CD4-positive, alpha-beta memory T cell (primary cell): ENCODE data around the gene ILK. TPM values are rescaled to one million over a fixed set of nuclear protein-coding genes. Genes with fewer than 3 reads are reported as not detected.

Experiments
- CTCF ChIA-PET: fragments of 350-600 bp; sonication (Branson Sonifier 250); formaldehyde crosslinking; loops from one replicate; lab custom pipeline; 2021; ENCODE audit warnings: inconsistent platforms; ENCODE audit not compliant: partially characterized antibody; lab: Charles Lee
- POLR2A ChIA-PET: fragments of 350-600 bp; sonication (Branson Sonifier 250); formaldehyde crosslinking; loops from one replicate; lab custom pipeline; 2021; ENCODE audit not compliant: partially characterized antibody; lab: Charles Lee
- DNase-seq, 5 donors: peaks; one replicate each; pipeline versions ENCODE4 v3.0.0 to v3.0.0-alpha.2; 2020 to 2022; ENCODE audit warnings: mixed read lengths in 1 of 5
- H3K27ac ChIP-seq: one replicate; pipeline ENCODE4 v1.7.0; 2013; ENCODE audit warnings: low read depth, low read length
- H3K27me3 ChIP-seq: 2 replicates; pipeline ENCODE4 v1.7.0; 2013; ENCODE audit warnings: mild to moderate bottlenecking, low read length, moderate library complexity; ENCODE audit not compliant: insufficient read depth
- H3K36me3 ChIP-seq: 2 replicates; pipeline ENCODE4 v1.7.0; 2013; ENCODE audit warnings: mild to moderate bottlenecking, low read length, moderate library complexity; ENCODE audit not compliant: insufficient read depth
- H3K4me1 ChIP-seq: 2 replicates; pipeline ENCODE4 v1.7.0; 2013; ENCODE audit warnings: mild to moderate bottlenecking, low read length, moderate library complexity; ENCODE audit not compliant: insufficient read depth
- H3K4me3 ChIP-seq, 2 donors: one replicate each; pipeline ENCODE4 v1.7.0; 2013; ENCODE audit warnings: low read length in 2 of 2, mild to moderate bottlenecking in 1 of 2
- H3K9me3 ChIP-seq, 2 donors: one replicate each; pipeline ENCODE4 v1.7.0; 2013; ENCODE audit warnings: low read length in 2 of 2, control low read depth in 1 of 2; ENCODE audit not compliant: control insufficient read depth in 1 of 2
- H3K27ac Mint-ChIP-seq, 7 donors: one replicate each; pipeline ENCODE4 v1.8.0; 2020 to 2021; ENCODE audit warnings: mixed read lengths in 7 of 7, mild to moderate bottlenecking in 6 of 7, inconsistent platforms in 3 of 7, moderate library complexity in 3 of 7
- H3K27me3 Mint-ChIP-seq, 2 donors: one replicate each; pipeline ENCODE4 v1.8.0; 2020 to 2021; ENCODE audit warnings: mixed read lengths in 2 of 2
- H3K36me3 Mint-ChIP-seq, 2 donors: one replicate each; pipeline ENCODE4 v1.8.0; 2020 to 2021; ENCODE audit warnings: mixed read lengths in 2 of 2, inconsistent platforms in 1 of 2, mild to moderate bottlenecking in 1 of 2
- H3K4me1 Mint-ChIP-seq, 4 donors: one replicate each; pipeline ENCODE4 v1.8.0; 2020 to 2021; ENCODE audit warnings: mixed read lengths in 4 of 4, mild to moderate bottlenecking in 1 of 4
- H3K4me3 Mint-ChIP-seq, 8 donors: one replicate each; pipeline ENCODE4 v1.8.0; 2020 to 2021; ENCODE audit warnings: mixed read lengths in 8 of 8, mild to moderate bottlenecking in 7 of 8, moderate library complexity in 6 of 8, inconsistent platforms in 3 of 8
- H3K9me3 Mint-ChIP-seq, 8 donors: one replicate each; pipeline ENCODE4 v1.8.0; 2020 to 2021; ENCODE audit warnings: mixed read lengths in 8 of 8, mild to moderate bottlenecking in 5 of 8, inconsistent platforms in 3 of 8, moderate library complexity in 1 of 8
- intact Hi-C: fragments of 100-400 bp; cut with micrococcal nuclease; formaldehyde crosslinking; loops from one replicate; pipeline ENCODE4 v1.15.1; 2023
- polyA plus RNA-seq, 2 donors: library from polyadenylated mRNA; unstranded; fragments of 300-500 nt; fragmentation: Illumina TruSeq; gene quantifications; one replicate each; pipeline ENCODE4 v1.2.3, GENCODE V29; 2021
- total RNA-seq, 2 experiments: library from RNA; stranded (reverse); gene quantifications; one replicate each; pipeline ENCODE4 v1.2.3, GENCODE V29; 2021

The ILK gene
- total and polyA plus RNA-seq, 4 experiments from 2014 or later, result 121 to 132 (median 130) TPM

GRCh38 chr11:6656584-6656915, 53.0 kb downstream of the ILK start:
- Histone ChIP-seq H3K27me3 (peaks cover 7% of the 10 kb centered on the region), H3K36me3 (no peaks in the 10 kb centered on the region), H3K27ac (no peak overlapping the region), H3K4me3 (no peak overlapping the region), H3K9me3 (no peaks in the 10 kb centered on the region), H3K4me1 (peaks cover 25% of the 10 kb centered on the region)
- Mint-ChIP-seq H3K4me1 (peaks cover 0 to 8% (median 1%) of the 10 kb centered on the region in 4 donors), H3K36me3 (no peaks in the 10 kb centered on the region), H3K27ac (peak overlapping the region in 6 of 7 donors; percentile 30 to 76 (median 60)), H3K4me3 (peak overlapping the region; percentile 9 to 78 (median 70)), H3K9me3 (no peaks in the 10 kb centered on the region), H3K27me3 (peaks cover 0 to 2% of the 10 kb centered on the region in 2 donors)
- ChIA-PET CTCF (interaction anchor here (1.5 to 3.8 kb wide), 5 partner anchors 11 to 52 kb away, joined by 6 to 19 read pairs (median 13); partner anchors contain the start of genes ILK, MRPL17 and TPP1), POLR2A (interaction anchor here (1.0 to 4.6 kb wide), 6 partner anchors 10 to 52 kb away, joined by 3 to 21 read pairs (median 6); partner anchors contain the start of genes ILK, RRP8, TAF10 and TPP1)
- DNase-seq, result no peak
- intact Hi-C loops, result no loop called here

DNA sequence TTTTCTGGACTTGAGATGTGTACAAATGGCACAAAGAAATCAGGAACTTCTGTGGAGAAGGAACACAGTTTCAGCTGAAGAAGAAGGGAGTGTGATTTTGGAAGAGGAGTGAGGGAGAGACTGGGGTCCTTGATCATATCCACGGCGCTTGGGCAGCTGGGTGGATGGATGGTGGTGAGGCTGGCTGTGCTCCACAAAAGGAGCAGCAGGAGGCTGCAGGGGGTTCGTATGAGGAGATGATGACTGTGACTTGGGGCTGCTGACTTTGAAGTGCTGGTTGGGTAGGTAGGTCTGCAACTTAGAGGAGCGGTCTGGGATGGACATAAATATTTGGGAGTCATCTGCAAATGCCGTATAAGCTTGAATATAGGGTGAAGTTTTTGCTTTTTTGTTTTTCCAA, 53.4 kb downstream of the ILK start:
- POLR2A ChIA-PET, result interaction anchor here (1.2 to 4.6 kb wide), 5 partner anchors 10 to 53 kb away, joined by 3 to 21 read pairs (median 6); partner anchors contain the start of genes ILK, RRP8, TAF10 and TPP1
- H3K27ac Mint-ChIP-seq, result peak overlapping the region; percentile 7 to 76 (median 50)

GRCh38 chr11:6657346-6657745, 53.8 kb downstream of the ILK start:
- no peak overlapping the region for H3K27ac ChIP-seq
- Mint-ChIP-seq H3K4me3 (peak overlapping the region; percentile 9 to 78 (median 70)), H3K9me3 (no peaks in the 10 kb centered on the region), H3K36me3 (no peaks in the 10 kb centered on the region), H3K4me1 (peaks cover 0 to 8% (median 1%) of the 10 kb centered on the region in 4 donors), H3K27ac (peak overlapping the region in 4 of 7 donors; percentile 7 to 43 (median 32)), H3K27me3 (peaks cover 0 to 2% of the 10 kb centered on the region in 2 donors)
- no peak for DNase-seq
- intact Hi-C loops, result no loop called here
- no peaks in the 10 kb centered on the region for H3K36me3 ChIP-seq
- peaks cover 7% of the 10 kb centered on the region for H3K27me3 ChIP-seq
- H3K9me3 ChIP-seq, result no peaks in the 10 kb centered on the region
- ChIA-PET CTCF (interaction anchor here (1.5 to 3.8 kb wide), 5 partner anchors 11 to 53 kb away, joined by 6 to 19 read pairs (median 13); partner anchors contain the start of genes ILK, MRPL17 and TPP1), POLR2A (interaction anchor here (1.2 to 4.6 kb wide), 4 partner anchors 20 to 53 kb away, joined by 3 to 21 read pairs (median 8); partner anchors contain the start of genes ILK, RRP8, TAF10 and TPP1)
- H3K4me1 ChIP-seq, result peaks cover 25% of the 10 kb centered on the region
- no peak overlapping the region for H3K4me3 ChIP-seq

More for the DNA sequence above, 53.4 kb downstream of the ILK start:
- CTCF ChIA-PET, result interaction anchor here (1.5 to 3.8 kb wide), 5 partner anchors 11 to 53 kb away, joined by 6 to 19 read pairs (median 13); partner anchors contain the start of genes ILK, MRPL17 and TPP1
- peaks cover 25% of the 10 kb centered on the region for H3K4me1 ChIP-seq
- peaks cover 7% of the 10 kb centered on the region for H3K27me3 ChIP-seq
- H3K4me3 Mint-ChIP-seq, result peak overlapping the region; percentile 9 to 78 (median 70)
- no peaks in the 10 kb centered on the region for H3K36me3 Mint-ChIP-seq
- peaks cover 0 to 8% (median 1%) of the 10 kb centered on the region in 4 donors for H3K4me1 Mint-ChIP-seq
- no peak for DNase-seq
- H3K4me3 ChIP-seq, result no peak overlapping the region
- no peak overlapping the region for H3K27ac ChIP-seq
- H3K36me3 ChIP-seq, result no peaks in the 10 kb centered on the region
- H3K9me3 Mint-ChIP-seq, result no peaks in the 10 kb centered on the region
- peaks cover 0 to 2% of the 10 kb centered on the region in 2 donors for H3K27me3 Mint-ChIP-seq
- H3K9me3 ChIP-seq, result no peaks in the 10 kb centered on the region
- intact Hi-C loops, result no loop called here

DNA sequence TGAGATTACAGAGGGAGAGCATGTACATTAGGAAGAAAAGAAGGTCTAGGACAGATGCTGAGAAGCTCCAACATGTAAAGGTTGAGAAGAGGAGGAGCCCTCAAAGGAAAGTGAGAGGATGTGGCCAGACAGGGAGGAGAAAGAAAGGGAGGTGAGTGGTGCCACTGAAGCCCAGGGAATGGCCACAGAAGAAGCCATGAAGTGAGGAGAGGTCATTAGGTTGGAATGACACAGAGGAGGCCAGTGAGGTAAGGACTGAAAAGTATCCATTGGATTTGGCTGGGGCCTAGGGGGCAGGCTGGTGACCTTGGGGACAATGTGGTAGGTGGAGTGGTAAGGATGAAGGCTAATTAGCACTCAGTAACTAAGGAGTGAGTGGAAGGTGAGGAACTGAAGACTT, 55.1 kb downstream of the ILK start:
- Histone ChIP-seq H3K9me3 (no peaks in the 10 kb centered on the region), H3K4me1 (peaks cover 15% of the 10 kb centered on the region), H3K36me3 (no peaks in the 10 kb centered on the region), H3K27ac (no peak overlapping the region), H3K4me3 (no peak overlapping the region), H3K27me3 (peaks cover 7% of the 10 kb centered on the region)
- DNase-seq, result no peak
- CTCF ChIA-PET, result interaction anchor here (1.0 to 3.8 kb wide), 8 partner anchors 9 to 153 kb away, joined by 3 to 19 read pairs (median 10); partner anchors contain the start of genes MRPL17 and TPP1
- no peaks in the 10 kb centered on the region for H3K36me3 Mint-ChIP-seq
- intact Hi-C loops, result no loop called here
- H3K9me3 Mint-ChIP-seq, result no peaks in the 10 kb centered on the region
- POLR2A ChIA-PET, result interaction anchor here (1.2 to 4.6 kb wide), 4 partner anchors 9 to 47 kb away, joined by 3 to 21 read pairs (median 6); partner anchors contain the start of genes MRPL17, TAF10 and TPP1
- no peak overlapping the region for H3K27ac Mint-ChIP-seq
- peaks cover 4 to 11% (median 6%) of the 10 kb centered on the region in 4 donors for H3K4me1 Mint-ChIP-seq
- no peak overlapping the region for H3K4me3 Mint-ChIP-seq
- H3K27me3 Mint-ChIP-seq, result peaks cover 0 to 2% of the 10 kb centered on the region in 2 donors

Other genes with a start within 250 kb of the ILK start
- gene SMPD1, start 213.3 kb upstream of the ILK start, total RNA-seq, result 10 to 100 TPM; 39.3 to 43.6 TPM
- 10 to 100 TPM in 1 of 2 donors, 1 to 10 TPM in 1; 9.2 to 12.1 TPM for gene SMPD1, start 213.3 kb upstream of the ILK start, polyA plus RNA-seq
- gene APBB1, start 184.7 kb upstream of the ILK start, total RNA-seq, result 10 to 100 TPM; 93.2 to 93.5 TPM
- gene APBB1, start 184.7 kb upstream of the ILK start, polyA plus RNA-seq, result 100 to 1,000 TPM in 1 of 2 donors, 10 to 100 TPM in 1; 84.7 to 107 TPM
- 1 to 10 TPM in 1 of 2 experiments, under 1 TPM in 1; 0.83 to 1.3 TPM for gene HPX, start 162.8 kb upstream of the ILK start, total RNA-seq
- gene HPX, start 162.8 kb upstream of the ILK start, polyA plus RNA-seq, result not detected
- gene TRIM3, start 129.8 kb upstream of the ILK start, total RNA-seq, result 10 to 100 TPM; 22.9 to 23.1 TPM
- gene TRIM3, start 129.8 kb upstream of the ILK start, polyA plus RNA-seq, result 1 to 10 TPM; 1.2 to 3.5 TPM
- gene ARFIP2, start 122.4 kb upstream of the ILK start, total RNA-seq, result 10 to 100 TPM; 53.9 to 56.9 TPM
- 10 to 100 TPM; 34.1 to 35.8 TPM for gene ARFIP2, start 122.4 kb upstream of the ILK start, polyA plus RNA-seq
- gene TIMM10B, start 122.3 kb upstream of the ILK start, total RNA-seq, result 10 to 100 TPM; 54.7 to 60.3 TPM
- gene TIMM10B, start 122.3 kb upstream of the ILK start, polyA plus RNA-seq, result 10 to 100 TPM; 29.9 to 32.4 TPM
- 10 to 100 TPM; 45.9 to 54.0 TPM for gene DNHD1, start 106.5 kb upstream of the ILK start, total RNA-seq
- 1 to 10 TPM; 1.2 to 1.4 TPM for gene DNHD1, start 106.5 kb upstream of the ILK start, polyA plus RNA-seq
- gene RRP8, start 158 bp upstream of the ILK start, total RNA-seq, result 10 to 100 TPM; 29.9 to 36.0 TPM
- gene RRP8, start 158 bp upstream of the ILK start, polyA plus RNA-seq, result 10 to 100 TPM; 19.5 to 28.4 TPM
- gene TAF10, start 8.4 kb downstream of the ILK start, total RNA-seq, result 100 to 1,000 TPM; 116 to 120 TPM
- gene TAF10, start 8.4 kb downstream of the ILK start, polyA plus RNA-seq, result 100 to 1,000 TPM; 171 to 367 TPM
- 100 to 1,000 TPM; 194 to 198 TPM for gene TPP1, start 15.6 kb downstream of the ILK start, total RNA-seq
- 100 to 1,000 TPM; 103 to 144 TPM for gene TPP1, start 15.6 kb downstream of the ILK start, polyA plus RNA-seq
- 1 to 10 TPM; 6.4 to 6.7 TPM for gene DCHS1, start 52.0 kb downstream of the ILK start, total RNA-seq
- 1 to 10 TPM in 1 of 2 donors, under 1 TPM in 1; 0.47 to 2.5 TPM for gene DCHS1, start 52.0 kb downstream of the ILK start, polyA plus RNA-seq
- 10 to 100 TPM; 33.4 to 36.9 TPM for gene MRPL17, start 79.6 kb downstream of the ILK start, total RNA-seq
- 10 to 100 TPM; 12.7 to 42.6 TPM for gene MRPL17, start 79.6 kb downstream of the ILK start, polyA plus RNA-seq
- gene OR2AG2, start 168.2 kb downstream of the ILK start, total RNA-seq, result not detected
- gene OR2AG2, start 168.2 kb downstream of the ILK start, polyA plus RNA-seq, result not detected
- not detected for gene OR2AG1, start 179.2 kb downstream of the ILK start, total RNA-seq
- gene OR2AG1, start 179.2 kb downstream of the ILK start, polyA plus RNA-seq, result not detected
- not detected for gene OR6A2, start 195.9 kb downstream of the ILK start, total RNA-seq
- not detected for gene OR6A2, start 195.9 kb downstream of the ILK start, polyA plus RNA-seq
- not detected for gene OR10A5, start 241.9 kb downstream of the ILK start, total RNA-seq
- gene OR10A5, start 241.9 kb downstream of the ILK start, polyA plus RNA-seq, result not detected